Stimulated activated CD4-positive, alpha-beta T cell treated with anti-CD3 and anti-CD28 coated beads, Interleukin-12 subunit alpha, Interleukin-12 subunit beta, amount 100 ng/mL, for 24 hours (primary cell): ENCODE measurements around the gene GMCL2.
"Not testable (repeated sequence)": the region's sequence is repeated elsewhere in the genome, so short reads cannot be mapped to it uniquely, and the experiment has no call there.

Source experiments
- DNase-seq, 2 experiments: peaks; one replicate each; pipeline ENCODE4 v3.0.0-alpha.2; 2020; ENCODE audit warnings: low read depth in 2 of 2

GMCL2 gene

DNA sequence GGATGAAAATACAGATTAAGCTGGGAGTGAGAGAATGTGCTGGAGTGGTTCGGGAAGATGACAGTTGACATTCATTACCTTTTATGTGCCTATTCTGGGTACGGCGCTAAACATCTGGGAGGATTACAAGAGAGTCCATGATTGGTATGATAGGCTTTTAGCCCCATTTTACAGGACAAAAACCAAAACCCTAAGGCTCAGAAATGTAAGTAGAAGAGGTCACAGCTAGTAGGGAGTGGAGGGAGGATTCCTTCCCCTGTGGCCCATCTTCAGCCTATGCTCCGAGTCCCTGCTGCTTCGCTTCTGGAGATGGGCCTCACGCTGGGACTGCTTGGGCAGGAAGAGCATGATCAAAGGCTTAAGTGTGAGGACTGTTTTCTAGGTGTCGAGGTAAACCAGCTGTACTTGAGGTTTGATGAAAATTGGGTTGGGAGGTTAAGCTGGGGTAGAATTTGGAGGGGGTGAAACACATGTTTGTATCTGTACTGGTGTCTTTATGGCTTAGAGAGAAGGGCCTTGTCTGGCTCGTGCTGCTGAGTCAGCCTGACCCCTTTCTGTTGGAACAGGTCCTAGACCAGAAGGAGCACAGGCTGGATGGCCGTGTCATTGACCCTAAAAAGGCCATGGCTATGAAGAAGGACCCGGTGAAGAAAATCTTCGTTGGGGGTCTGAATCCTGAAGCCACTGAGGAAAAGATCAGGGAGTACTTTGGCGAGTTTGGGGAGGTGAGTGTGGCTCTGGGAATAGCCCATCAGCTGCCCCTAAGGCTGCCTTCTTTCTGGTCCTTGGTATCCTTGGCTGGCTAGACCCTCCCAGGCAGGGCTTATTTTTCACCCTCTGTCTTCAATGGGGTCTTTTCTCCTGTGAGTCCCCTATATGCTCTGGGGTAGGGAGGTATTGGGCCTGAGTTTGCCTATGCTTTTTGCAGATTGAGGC lies 19.3 kb upstream of the GMCL2 start:
- no peak for DNase-seq

DNA sequence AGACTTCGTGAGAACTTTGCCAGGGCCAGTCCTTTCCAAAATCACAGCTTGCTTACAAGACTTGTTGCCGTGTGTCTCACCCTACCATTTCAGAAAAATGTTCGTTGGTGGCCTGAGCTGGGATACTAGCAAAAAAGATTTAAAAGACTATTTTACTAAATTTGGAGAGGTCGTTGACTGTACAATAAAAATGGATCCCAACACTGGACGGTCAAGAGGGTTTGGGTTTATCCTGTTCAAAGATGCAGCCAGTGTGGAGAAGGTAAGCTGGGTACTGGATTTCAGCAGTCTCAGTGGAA lies 18.5 kb upstream of the GMCL2 start:
- DNase-seq = no peak

DNA sequence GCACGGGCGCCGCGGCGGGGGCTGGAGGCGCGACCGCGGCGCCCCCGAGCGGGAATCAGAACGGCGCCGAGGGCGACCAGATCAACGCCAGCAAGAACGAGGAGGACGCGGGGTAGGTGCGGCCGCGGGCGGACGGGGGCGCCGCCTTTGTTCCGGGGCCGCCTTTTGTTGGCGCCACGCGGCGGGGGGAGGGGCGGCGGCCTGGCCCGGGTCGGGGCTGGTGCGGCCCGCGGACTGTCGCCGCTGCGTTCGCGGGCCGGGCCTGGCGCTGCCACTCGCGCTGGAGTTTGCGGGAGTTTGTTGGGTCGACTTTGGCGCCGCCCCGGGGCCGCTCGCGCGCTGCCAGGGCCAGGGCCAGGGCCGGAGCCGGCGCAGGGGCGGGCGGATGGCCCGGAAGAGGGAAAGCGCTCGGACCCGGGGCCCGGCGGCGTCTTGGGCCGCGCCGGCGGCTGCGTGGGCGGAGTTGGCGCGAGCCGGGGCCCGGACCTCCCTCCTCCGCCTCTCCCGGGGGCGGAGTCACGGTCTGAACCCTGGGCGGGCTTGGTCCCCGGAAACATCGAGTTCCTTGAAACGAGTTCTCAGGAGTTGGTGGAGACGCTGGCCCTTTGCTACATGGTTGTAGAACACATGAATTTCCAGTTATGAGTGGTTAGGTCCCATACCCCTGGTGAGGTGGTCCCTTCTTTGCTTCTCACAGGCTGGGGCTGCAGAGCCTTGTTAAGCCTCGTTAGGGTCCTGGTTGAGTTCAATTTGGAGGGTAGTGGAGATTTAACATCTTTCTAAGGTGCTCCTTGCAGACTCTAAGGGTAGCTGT lies 18.0 kb upstream of the GMCL2 start:
- DNase-seq = peak; percentile 58 to 74

DNA sequence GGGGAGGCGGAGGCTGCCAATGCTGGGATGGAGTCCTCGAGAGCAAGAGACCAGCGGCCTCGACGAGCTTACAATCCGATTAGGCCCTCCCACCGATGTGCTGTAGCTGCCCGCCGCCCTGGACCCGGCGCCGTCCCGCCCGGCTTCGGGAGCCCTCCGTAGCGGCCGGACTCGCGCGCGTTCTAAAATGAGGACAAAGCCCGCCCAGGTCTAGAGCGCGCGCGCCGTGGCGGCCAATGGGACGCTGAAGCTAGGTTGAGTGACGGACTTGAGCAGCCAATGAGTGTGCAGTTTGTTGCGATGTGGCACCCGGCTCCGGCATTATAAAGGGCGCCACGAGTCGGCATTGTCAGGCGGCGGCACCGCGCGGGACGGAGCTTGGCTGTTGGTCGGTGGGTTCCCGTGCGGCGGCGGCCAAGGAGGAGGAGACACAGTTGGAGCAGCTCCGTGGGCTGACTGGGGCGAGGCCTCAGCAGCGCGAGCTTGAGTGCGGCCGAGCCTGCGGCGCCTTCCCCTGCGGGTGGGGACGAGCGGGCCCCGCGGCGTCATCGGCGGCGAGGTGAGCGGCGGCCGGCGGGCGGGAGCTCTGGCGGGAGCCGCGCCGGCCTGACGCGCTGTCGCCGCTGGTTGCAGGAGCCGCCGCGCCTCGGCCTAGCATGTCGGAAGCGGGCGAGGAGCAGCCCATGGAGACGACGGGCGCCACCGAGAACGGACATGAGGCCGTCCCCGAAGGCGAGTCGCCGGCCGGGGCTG lies 17.2 kb upstream of the GMCL2 start, which contains the start of gene HNRNPAB:
Gene HNRNPAB (plus strand): TSS at position 352 of the 753 bp plus-strand sequence. CDS start 305 bp downstream, at position 657.
- peak; percentile 94 to 95 for DNase-seq

DNA sequence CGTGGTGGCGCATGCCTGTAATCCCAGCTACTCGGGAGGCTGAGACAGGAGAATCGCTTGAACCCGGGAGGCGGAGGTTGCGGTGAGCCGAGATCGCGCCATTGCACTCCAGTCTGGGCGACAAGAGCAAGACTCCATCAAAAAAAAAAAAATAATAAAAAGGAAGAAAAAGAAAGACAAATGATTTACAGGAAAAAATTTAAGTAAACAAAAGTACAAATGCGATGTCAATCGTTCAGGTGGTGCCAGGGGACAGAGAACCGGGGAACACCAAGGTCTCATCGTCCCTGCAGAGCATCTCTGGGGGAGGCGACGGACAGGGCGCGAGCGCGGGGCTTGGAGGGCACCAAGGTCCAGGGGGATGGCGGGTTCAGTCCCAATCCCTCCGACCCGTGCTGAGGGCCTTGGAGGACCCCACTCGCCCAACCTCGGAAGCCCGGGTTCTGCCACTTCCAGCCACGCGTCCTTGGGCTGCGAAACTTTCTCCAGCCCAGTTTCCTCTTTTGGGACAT lies 16.6 kb upstream of the GMCL2 start:
- no peak for DNase-seq

DNA sequence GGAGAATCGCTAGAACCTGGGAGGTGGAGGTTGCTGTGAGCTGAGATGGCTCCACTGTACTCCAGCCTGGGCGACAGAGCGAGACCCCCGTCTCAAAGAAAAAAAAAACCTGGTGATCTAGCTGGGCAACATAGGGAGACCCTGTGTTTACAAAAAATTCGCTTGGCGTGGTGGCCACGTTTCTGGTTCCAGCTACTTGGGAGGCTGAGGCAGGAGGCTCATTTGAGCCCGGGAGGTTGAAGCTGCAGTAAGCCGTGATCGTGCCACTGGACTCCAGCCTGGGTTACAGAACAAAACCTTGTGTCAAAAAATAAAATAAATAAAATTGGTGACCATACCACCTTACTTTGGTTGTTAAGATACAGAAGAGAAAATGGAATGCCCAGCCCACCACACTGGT lies 15.4 kb upstream of the GMCL2 start:
- no peak for DNase-seq

DNA sequence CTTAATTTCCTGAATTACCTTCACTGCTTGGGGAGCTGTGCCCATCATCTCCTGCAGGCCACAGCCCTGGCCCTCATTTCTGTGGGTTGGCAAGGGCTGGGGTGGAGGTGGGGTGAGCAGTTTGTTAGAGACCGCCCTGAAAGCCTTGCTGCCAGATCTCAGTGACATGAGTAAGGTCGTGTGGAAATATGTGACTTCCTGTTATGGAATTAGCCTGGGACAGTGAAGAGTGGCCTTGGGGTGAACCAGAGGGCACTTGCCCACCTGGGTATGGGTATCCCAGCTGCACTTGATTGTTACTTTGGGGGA lies 14.7 kb upstream of the GMCL2 start:
- DNase-seq = no peak

DNA sequence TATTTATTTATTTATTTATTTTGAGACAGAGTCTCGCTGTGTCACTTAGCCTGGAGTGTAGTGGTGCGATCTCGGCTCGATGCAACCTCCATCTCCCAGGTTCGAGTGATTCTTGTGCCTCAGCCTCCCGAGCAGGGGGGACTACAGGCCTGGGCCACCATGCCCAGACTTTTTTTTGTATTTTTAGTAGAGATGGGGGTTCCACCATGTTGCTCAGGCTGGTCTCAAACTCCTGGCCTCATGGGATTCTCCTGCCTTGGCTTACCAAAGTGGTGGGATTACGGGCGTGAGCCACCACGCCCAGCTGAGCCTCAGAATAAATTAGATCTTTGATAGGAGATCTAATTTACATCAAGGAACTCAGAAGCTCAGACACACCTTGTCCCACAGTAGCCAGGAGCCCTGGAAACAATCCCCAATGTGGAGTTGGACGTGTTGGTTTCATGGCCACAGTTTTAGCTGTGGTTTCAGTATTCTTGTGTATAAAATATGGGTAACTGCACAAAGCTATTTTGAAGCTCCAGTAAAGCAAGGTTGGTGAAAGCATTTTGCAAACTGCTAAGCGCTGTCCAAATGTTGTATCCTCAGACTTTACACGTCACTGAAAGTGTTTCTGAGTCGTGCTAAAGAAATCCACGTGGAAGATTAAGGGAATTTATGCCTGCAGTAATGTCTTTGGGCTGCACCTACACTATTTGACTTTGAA lies 14.2 kb upstream of the GMCL2 start:
- no peak for DNase-seq

DNA sequence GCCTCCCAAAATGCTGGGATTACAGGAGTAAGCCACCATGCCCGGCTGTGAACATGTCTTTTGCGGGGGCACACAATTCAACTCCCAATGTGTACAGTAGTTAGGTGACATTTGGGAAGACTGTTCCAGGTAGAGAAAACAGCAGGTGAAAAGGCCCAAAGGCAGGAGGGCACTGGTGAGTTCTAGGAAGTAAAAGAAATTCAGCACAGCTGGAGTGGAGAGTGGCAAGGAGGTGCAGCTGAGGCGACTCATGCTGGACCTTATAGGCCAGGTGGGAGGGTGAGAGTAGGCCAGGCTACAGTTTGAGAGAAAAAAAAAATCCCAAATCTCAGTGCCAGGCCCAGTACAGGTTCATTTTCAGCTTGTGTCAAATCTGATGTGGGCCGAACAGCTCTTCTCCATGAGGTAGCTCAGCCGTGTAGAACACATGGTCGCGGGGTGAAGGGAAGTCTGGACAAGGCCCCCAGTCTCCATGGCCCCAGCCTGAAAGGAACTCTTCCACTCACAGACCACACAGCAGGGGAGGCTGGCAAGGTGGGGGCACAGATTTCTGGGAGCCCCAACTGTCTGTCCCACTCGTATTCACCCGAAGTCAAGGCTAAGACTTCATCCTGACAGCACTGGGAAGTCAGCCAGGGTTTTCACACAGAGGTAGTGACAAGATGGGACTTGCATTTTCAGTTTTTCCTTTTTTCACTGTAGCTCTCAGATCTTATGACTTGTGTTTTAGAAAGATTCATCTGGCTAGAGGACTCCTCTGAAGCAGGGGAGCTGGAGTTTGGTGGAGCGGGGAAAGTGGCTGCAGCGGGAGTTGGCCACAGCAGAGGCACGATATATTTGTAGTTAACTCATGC lies 12.6 kb upstream of the GMCL2 start:
- DNase-seq = no peak

DNA sequence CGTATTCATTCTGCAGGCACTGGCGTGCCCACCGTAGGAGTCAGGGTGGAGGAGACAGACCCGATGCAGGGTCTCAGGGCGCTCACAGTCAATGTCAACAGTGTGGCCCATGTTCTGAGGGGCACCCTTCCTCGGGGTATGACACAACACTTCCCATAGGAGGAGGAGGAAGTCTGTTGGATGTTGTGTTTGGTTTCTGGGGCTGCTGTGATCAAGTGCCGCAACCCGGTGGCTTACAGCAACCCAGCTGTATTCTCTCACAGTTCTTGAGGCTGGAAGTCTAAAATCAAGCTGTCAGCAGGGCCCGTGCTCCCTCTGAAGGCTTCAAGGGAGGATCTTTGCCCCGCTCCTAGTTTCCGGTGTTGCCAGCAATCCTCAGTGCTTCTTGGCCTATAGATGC lies 11.5 kb upstream of the GMCL2 start:
- DNase-seq = no peak

DNA sequence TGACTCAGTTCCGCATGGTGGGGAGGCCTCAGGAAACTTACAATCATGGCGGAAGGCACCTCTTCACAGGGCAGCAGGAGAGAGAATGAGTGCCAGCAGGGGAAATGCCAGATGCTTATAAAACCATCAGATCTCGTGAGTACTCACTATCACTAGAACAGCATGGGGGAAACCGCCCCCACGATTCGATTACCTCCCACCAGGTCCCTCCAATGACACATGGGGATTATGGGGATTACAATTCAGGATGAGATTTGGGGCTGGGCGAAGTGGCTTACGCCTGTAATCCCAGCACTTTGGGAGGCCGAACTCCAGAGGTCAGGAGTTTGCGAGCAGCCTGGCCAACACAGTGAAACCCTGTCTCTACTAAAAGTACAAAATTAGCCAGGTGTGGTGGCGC lies 11.0 kb upstream of the GMCL2 start:
- DNase-seq = not testable (repeated sequence)

DNA sequence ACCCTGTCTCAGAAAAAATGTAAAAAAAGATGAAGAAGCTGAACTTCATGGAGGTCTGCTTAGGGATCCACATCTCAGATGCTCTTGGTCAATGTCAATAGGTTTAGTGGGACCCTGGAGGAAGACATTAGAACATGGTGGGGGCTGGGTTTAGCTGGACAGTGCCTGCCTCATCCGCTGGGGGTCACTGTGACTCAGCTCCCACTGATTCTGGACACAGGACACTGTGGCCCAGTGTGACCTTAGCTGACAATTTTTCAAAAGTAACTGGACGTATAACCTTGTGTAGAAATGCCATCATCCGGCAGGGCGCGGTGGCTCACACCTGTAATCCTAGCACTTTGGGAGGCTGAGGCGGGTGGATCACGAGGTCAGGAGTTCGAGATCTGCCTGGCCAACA lies 9.8 kb upstream of the GMCL2 start:
- no peak for DNase-seq

DNA sequence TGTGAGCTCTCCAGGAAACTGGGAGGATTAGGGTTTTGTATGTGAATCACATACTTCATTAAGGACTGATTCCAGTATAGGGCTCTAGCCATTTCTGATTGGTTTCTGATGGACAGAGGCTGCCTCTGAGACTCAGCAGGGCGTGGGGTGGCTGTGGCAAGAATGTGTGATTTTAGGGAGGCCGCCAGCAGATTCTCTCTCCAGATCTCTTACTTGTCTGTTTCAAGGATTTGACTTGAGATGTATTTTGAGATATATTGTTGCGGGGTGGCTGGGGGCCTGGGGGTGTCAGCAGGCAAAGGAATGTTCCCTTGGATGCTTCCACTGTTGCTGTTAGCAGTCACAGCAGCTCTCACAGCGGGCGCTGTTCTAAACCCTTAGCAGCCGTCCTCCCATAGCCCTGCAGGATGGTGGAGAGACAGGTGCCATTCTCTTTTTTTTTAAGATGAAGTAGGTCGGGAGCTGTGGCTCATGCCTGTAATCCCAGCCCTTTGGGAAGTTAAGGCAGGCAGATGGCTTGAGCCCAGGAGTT lies 9.2 kb upstream of the GMCL2 start:
- no peak for DNase-seq

DNA sequence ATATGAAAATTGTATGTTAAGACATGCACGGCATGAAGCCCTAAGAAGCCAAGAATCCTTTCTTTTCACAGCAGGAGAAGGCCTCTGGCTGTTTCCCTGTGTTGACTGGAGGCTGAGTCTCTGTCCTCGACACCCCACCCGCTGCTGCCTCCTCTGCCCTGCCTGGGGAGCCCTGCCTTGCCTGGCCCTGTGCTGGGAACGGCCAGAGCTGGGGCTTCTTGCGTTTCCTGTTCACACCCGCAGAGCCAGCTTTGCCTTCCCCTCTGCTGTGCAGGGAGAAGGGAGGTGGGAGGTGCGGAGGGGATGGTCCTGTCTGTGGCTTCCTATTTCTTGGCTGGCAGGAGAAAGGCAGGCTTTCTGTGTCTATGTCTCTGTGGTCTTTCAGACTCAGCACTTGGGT lies 6.9 kb upstream of the GMCL2 start:
- DNase-seq = no peak

DNA sequence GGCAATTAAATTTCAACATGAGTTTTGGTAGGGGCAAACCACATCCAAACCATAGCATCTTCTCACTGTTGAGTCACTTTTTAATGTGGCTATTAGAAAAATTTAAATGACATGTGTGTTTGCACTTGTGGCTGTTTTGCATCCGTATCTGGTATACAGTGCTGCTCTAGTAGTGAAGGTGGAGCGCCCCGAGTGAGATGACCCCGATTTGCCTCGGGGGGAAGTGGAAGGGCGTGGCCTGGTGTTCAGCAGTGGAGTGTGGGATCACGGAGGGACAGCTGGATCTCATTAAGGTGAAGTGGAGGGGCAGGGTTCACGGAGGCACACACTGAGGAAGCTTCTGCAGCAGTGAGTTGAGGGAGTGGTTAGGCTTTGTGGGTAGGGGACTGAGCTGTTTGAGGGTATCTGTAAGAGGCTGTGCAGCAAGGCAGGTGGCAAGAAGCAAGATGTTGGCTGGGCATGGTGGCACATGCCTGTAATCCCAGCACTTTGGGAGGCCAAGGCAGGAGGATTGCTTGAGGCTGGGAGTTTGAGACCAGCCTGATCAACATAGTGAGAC lies 6.2 kb upstream of the GMCL2 start:
- DNase-seq = no peak

DNA sequence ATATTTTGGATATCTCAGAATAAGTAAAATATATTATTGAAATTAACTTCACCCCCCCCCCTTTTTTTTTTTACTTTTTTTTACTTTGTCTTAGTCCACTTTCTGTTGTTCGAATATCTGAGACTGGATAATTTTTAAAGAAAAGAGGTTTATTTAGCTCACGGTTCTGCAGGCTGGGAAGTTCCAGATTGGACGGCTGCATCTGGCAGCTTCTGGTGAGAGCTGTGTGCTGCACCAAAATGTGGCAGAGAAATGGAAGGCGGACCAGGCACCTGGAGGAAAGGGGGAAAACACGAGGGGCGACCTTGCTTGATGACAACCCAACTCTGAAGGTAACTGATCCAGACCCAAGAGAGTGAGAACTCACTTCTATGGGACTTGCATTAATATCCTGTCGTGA lies 5.6 kb upstream of the GMCL2 start:
- DNase-seq = no peak

DNA sequence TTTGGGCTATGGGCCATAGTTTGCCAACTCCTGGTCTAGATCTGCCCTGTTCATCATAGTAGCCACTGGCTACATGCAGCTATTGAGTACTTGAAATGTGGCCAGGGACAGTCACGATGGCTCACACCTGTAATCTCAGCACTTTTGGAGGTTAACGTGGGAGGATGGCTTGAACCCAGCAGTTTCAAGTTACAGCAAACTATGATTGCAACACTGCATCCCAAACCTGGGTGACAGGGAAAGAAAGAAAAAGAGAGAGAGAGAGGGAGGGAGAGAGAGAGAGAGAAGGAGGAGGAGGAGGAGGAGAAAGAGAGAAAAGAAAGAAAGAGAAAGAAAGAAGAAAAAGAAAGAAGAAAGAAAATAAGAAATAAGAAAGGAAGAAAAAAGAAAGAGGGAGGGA lies 5.1 kb upstream of the GMCL2 start:
- DNase-seq = no peak

DNA sequence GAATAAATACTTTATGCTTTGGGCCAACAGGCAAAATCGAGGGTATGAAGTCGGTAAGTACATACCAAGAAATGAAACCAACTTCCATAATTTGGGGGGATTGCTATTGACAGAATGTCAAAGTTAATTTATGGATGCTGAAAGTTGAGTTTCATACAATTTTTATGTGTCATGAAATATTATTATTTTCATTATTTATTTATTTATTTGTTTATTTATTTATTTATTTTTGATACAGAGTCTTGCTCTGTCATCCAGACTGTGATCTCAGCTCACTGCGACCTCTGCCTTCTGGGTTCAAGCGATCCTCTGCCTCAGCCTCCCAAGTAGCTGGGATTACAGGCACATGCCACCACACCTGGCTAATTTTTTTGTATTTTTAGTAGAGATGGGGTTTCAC lies 4.5 kb upstream of the GMCL2 start:
- DNase-seq = no peak

DNA sequence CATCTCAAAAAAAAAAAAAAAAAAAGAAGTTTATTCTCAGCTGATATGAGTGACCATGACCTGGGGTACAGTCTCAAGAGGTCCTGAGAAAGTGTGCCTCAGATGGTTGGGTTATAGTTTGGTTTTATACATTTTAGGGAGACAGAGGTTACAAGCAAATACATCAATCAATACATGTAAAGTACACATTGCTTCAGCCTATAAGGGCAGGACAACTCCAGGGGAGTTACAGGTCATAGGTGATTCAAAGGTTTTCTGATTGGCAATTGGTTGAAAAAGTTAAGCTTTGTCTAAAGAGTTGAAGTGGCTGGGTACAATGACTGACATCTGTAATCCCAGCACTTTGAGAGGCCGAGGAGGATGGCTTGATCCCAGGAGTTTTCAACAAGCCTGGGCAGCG lies 2.3 kb upstream of the GMCL2 start:
- no peak for DNase-seq

DNA sequence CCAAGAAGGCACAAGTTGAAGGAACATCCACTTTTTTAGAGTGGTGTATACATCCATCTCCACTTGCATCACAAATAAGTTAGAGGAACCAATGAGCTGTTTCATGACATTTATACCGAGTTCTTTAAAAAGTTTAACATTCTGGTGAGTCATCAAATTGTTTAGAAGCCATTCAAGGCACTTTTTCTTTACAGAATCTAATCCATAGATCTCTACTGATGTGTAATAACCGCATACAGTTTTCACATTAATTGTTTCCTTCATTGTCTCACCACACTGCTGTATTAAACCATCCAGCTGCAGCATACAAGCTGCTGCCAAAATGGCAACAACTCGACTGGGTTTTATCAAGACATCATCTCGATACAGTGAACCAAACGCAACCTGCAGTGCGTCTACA lies 744 bp downstream of the GMCL2 start:
- no peak for DNase-seq
